NCI-H1694 (cell line): Measurements from ENCODE around the gene HLX.

Experiments
- DNase-seq: peaks from one replicate; lab custom pipeline; 2025; lab: John Stamatoyannopoulos, UW

HLX gene

GRCh38 chr1:220882061-220882891 is 3.0 kb downstream of the HLX start:
- DNase-seq = no peak

GRCh38 chr1:220884109-220884980 is 5.1 kb downstream of the HLX start:
- no peak for DNase-seq

GRCh38 chr1:220884981-220885918 is 6.0 kb downstream of the HLX start:
- DNase-seq = no peak

GRCh38 chr1:220885971-220886370 is 6.7 kb downstream of the HLX start:
- DNase-seq = no peak

GRCh38 chr1:220886470-220887201 is 7.4 kb downstream of the HLX start:
- no peak for DNase-seq

GRCh38 chr1:220887202-220887519 is 7.9 kb downstream of the HLX start:
- no peak for DNase-seq

- DNase-seq = no peak
These were observed 8.5 kb downstream of the HLX start for GRCh38 chr1:220887520-220888416.

GRCh38 chr1:220888417-220888986 is 9.3 kb downstream of the HLX start:
- no peak for DNase-seq

GRCh38 chr1:220889333-220889732 is 10.1 kb downstream of the HLX start:
- no peak for DNase-seq

- no peak for DNase-seq
These were observed 10.6 kb downstream of the HLX start for GRCh38 chr1:220889848-220890287.

GRCh38 chr1:220890602-220891001 is 11.4 kb downstream of the HLX start:
- DNase-seq = no peak

GRCh38 chr1:220891224-220892085 is 12.2 kb downstream of the HLX start:
- no peak for DNase-seq

GRCh38 chr1:220892086-220892376 is 12.8 kb downstream of the HLX start:
- DNase-seq = no peak

GRCh38 chr1:220892997-220893700 is 13.9 kb downstream of the HLX start:
- no peak for DNase-seq

- no peak for DNase-seq
These were observed 14.4 kb downstream of the HLX start for GRCh38 chr1:220893701-220894024.

- no peak for DNase-seq
These were observed 15.0 kb downstream of the HLX start for GRCh38 chr1:220894025-220894923.

GRCh38 chr1:220894924-220895256 is 15.6 kb downstream of the HLX start:
- no peak for DNase-seq

- no peak for DNase-seq
These were observed 16.2 kb downstream of the HLX start for GRCh38 chr1:220895412-220895946.
